Measurements from ENCODE around the gene MYO6. TPM values are rescaled to one million over a fixed set of nuclear protein-coding genes. Genes with fewer than 3 reads are reported as not detected.

The MYO6 gene
- total and polyA plus RNA-seq, 2 of the 8 experiments (the other 6 are each of a cell fraction or from before 2014, with no cell fraction given): 8.3 to 21.9 TPM

- no peak overlapping the region for H3K14ac ChIP-seq (ENCODE audit: insufficient read length)
- no peak overlapping the region for H3K4me2 ChIP-seq (ENCODE audit: insufficient read depth in 1 of 2, low read depth in 2 of 2, low read length in 2 of 2)
- H3K56ac ChIP-seq (replicated peaks; ENCODE audit: insufficient read length, low read depth, low read length): no peak overlapping the region
- POLR2A ChIA-PET (ENCODE audit: partially characterized antibody): interaction anchor here (0.6 kb wide), 1 partner anchor 1104 kb away, joined by 4 read pairs; no protein-coding TSS in a partner anchor
- CTCF ChIA-PET (ENCODE audit: partially characterized antibody): no interaction called here
- H4K20me1 ChIP-seq (replicated peaks in 1 of 2; ENCODE audit: control insufficient read depth in 1 of 2, insufficient read depth in 2 of 2, low read length in 2 of 2): peaks cover 0 to 3% of the 10 kb centered on the region in 2 experiments
- DNase-seq (ENCODE audit: low read depth in 1 of 2, low spot score in 2 of 2): no peak
- H3K23ac ChIP-seq (ENCODE audit: insufficient read length): no peak overlapping the region
- H3K79me1 ChIP-seq (ENCODE audit: low read depth, low read length): no peaks in the 10 kb centered on the region
- no peak overlapping the region for H4K5ac ChIP-seq (ENCODE audit: insufficient read length, low read depth, low read length)
- no peak overlapping the region for H3K27ac ChIP-seq (ENCODE audit: low read depth, low read length)
- no peak overlapping the region for H4K91ac ChIP-seq (replicated peaks; ENCODE audit: insufficient read length, low read length)
- WGBS, 2 experiments (ENCODE audit: extremely low coverage in 1 of 2, insufficient coverage in 1 of 2, insufficient read length in 1 of 2, insufficient replicate concordance in 2 of 2, low coverage in 1 of 2, low lambda C conversion rate in 2 of 2, missing lambda C conversion rate in 1 of 2): 87% methylated on average over 3 of the region's 3 CpGs; no CpG with 5 or more reads in 1 of the 2 experiments
- no peak overlapping the region for H2AFZ ChIP-seq (ENCODE audit: low read length)
- H3K4me1 ChIP-seq (replicated peaks in 1 of 4; ENCODE audit: control insufficient read depth in 3 of 4, insufficient read depth in 4 of 4, low read length in 3 of 4): no peaks in the 10 kb centered on the region; a peak in 2 of 7 replicates
- no peak overlapping the region for H3K18ac ChIP-seq (ENCODE audit: extremely low read depth, low read length)
- no peak overlapping the region for H2BK15ac ChIP-seq (ENCODE audit: low read length)
- H3K79me2 ChIP-seq (ENCODE audit: control insufficient read depth in 1 of 2, insufficient read depth in 2 of 2, low read length in 2 of 2): no peaks in the 10 kb centered on the region
- no peak overlapping the region for H3K9ac ChIP-seq (replicated peaks in 1 of 4; ENCODE audit: extremely low read depth in 1 of 4, low read depth in 3 of 4, low read length in 3 of 4)
- no peaks in the 10 kb centered on the region for H3K9me3 ChIP-seq (ENCODE audit: insufficient read depth in 2 of 2, low read depth in 1 of 2, low read length in 1 of 2)
- H2AK5ac ChIP-seq (ENCODE audit: low read depth, low read length): no peak overlapping the region
- H2BK120ac ChIP-seq (replicated peaks; ENCODE audit: low read depth, low read length): no peak overlapping the region
- no peak overlapping the region for H4K8ac ChIP-seq (ENCODE audit: extremely low read depth, insufficient read depth, low read length)
- H3K4ac ChIP-seq (replicated peaks; ENCODE audit: insufficient read length, low read depth, low read length): no peak overlapping the region
- no peak overlapping the region for H2BK20ac ChIP-seq (ENCODE audit: low read length)
- peaks cover 0 to 3% (median 0%) of the 10 kb centered on the region in 4 experiments; a peak in 2 of 7 replicates for H3K27me3 ChIP-seq (replicated peaks in 1 of 4; ENCODE audit: control insufficient read depth in 3 of 4, extremely low read depth in 1 of 4, insufficient read depth in 3 of 4, low read length in 3 of 4)
- FAIRE-seq: no peak
- H2BK12ac ChIP-seq (ENCODE audit: low read depth, low read length): no peak overlapping the region
- H2BK5ac ChIP-seq (ENCODE audit: low read depth, low read length): no peak overlapping the region
- H3K4me3 ChIP-seq (ENCODE audit: extremely low read depth in 1 of 4, insufficient read depth in 2 of 4, low read depth in 3 of 4, low read length in 4 of 4): no peak overlapping the region
- no peaks in the 10 kb centered on the region; the same call in 1 of the 2 replicates for H3K23me2 ChIP-seq (ENCODE audit: low read depth, low read length)
- no peaks in the 10 kb centered on the region for H3K36me3 ChIP-seq (ENCODE audit: control insufficient read depth in 2 of 4, insufficient read depth in 4 of 4, low read length in 3 of 4)
- TF ChIP-seq RAD21 (IDR thresholded peaks at IDR 0.05 in 1 of 2, conservative IDR thresholded peaks at IDR 0.05 in 1 of 2; ENCODE audit: low read depth in 2 of 2, low read length in 2 of 2): no peak
- TF ChIP-seq TBP (IDR thresholded peaks at IDR 0.05; ENCODE audit: low read depth, low read length): no peak
- no peak for TF ChIP-seq BACH1 (IDR thresholded peaks at IDR 0.05; ENCODE audit: low read length)
- TF ChIP-seq EGR1 (IDR thresholded peaks at IDR 0.05; ENCODE audit: borderline replicate concordance, low read depth, low read length): no peak
- no peak for TF ChIP-seq KDM5A (IDR thresholded peaks at IDR 0.05; ENCODE audit: low read length)
- no peak for TF ChIP-seq TAF1 (IDR thresholded peaks at IDR 0.05; ENCODE audit: low read depth, low read length)
- TF ChIP-seq RXRA (IDR thresholded peaks at IDR 0.05; ENCODE audit: insufficient read depth, low read depth, low read length): no peak
- TF ChIP-seq ASH2L (IDR thresholded peaks at IDR 0.05; ENCODE audit: low read length): no peak
- TF ChIP-seq CREB1 (IDR thresholded peaks at IDR 0.05): no peak
- no peak for TF ChIP-seq RBBP5 (IDR thresholded peaks at IDR 0.05; ENCODE audit: borderline replicate concordance, low read depth, low read length)
- no peak for TF ChIP-seq PHF8 (conservative IDR thresholded peaks at IDR 0.05; ENCODE audit: low read depth, low read length)
- no peak for TF ChIP-seq RNF2 (IDR thresholded peaks at IDR 0.05; ENCODE audit: borderline replicate concordance, low read depth, low read length, missing control alignments, poor library complexity, severe bottlenecking)
Observed at GRCh38 chr6:75745404-75745803, 3.6 kb upstream of the MYO6 start.

Data from H1 (cell line).